ENCODE measurements around the gene SLC22A9.

DNA sequence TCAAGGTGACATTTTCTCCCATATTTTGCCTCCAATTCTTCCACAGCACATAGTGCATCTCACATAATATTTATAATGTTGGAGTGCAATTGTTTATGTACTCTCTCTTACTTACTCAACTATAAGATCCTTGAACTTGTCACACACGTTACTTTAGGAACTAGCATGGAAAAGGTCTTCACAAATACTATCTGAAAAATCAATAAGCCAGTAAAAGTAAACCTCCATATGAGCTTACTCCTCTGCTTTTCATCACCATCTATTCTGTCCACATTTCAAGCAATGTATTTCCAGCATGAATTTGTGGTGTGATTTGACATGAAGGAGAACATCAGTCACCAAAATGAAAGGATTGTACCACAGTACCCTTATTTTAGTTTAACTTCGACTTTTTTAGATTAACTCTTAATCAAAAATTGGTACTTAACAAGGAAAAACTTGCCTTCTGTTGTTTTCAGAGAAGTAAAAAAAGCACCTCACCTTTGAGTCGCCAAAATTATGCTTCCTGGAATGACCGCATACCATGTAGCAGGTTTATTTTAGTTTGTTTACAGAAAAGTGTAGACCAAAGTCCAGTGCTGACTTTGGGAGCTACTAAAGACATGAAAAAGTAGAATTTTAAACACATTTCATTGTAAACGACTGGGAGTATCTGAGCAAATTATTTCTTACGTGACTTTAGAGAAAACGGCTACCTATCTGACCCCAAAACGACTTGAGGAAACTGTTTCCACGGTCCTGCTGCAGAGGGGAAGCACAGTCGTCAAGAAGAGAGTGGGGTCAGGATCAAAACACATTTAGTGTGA is at the start of gene SLC22A9:
- TF ChIP-seq EP300 (IDR thresholded peaks at IDR 0.05; ENCODE audit: low read depth): no peak
- no peak for TF ChIP-seq CTCF (IDR thresholded peaks at IDR 0.05)
